ENCODE results near the gene EHMT1. TPM values are rescaled to one million over a fixed set of nuclear protein-coding genes. Genes with fewer than 3 reads are reported as not detected.
A peak's percentile ranks its signal among the peaks of the same experiment; 100 is the strongest.
"Not testable (repeated sequence)": the region's sequence is repeated elsewhere in the genome, so short reads cannot be mapped to it uniquely, and the experiment has no call there.

Gene EHMT1
- total RNA-seq, 1 donor from 2014 or later, result 40.8 TPM

GRCh38 chr9:137619240-137620047, 639 bp downstream of the EHMT1 start:
- no peak for TF ChIP-seq CTCF (conservative IDR thresholded peaks at IDR 0.05; ENCODE audit: low read depth, low read length)
- DNase-seq (ENCODE audit: low read depth), result no peak
- peak overlapping the region; percentile 68 for H3K4me3 ChIP-seq (ENCODE audit: low read depth, low read length)

- no peak for DNase-seq (ENCODE audit: low read depth)
- H3K4me3 ChIP-seq (ENCODE audit: low read depth, low read length), result peak overlapping the region; percentile 68
- no peak for TF ChIP-seq CTCF (conservative IDR thresholded peaks at IDR 0.05; ENCODE audit: low read depth, low read length)
Observed at GRCh38 chr9:137620048-137620405, 1.2 kb downstream of the EHMT1 start.

GRCh38 chr9:137620581-137620980, 1.8 kb downstream of the EHMT1 start:
- DNase-seq (ENCODE audit: low read depth), result no peak
- H3K4me3 ChIP-seq (ENCODE audit: low read depth, low read length), result peak overlapping the region; percentile 68
- TF ChIP-seq CTCF (conservative IDR thresholded peaks at IDR 0.05; ENCODE audit: low read depth, low read length), result no peak

GRCh38 chr9:137621131-137621757, 2.4 kb downstream of the EHMT1 start:
- H3K4me3 ChIP-seq (ENCODE audit: low read depth, low read length), result no peak overlapping the region
- TF ChIP-seq CTCF (conservative IDR thresholded peaks at IDR 0.05; ENCODE audit: low read depth, low read length), result peak; percentile 46
- no peak for DNase-seq (ENCODE audit: low read depth)

- not testable (repeated sequence) for DNase-seq (ENCODE audit: low read depth); H3K4me3 ChIP-seq (ENCODE audit: low read depth, low read length)
Observed at GRCh38 chr9:137622211-137622610, 3.4 kb downstream of the EHMT1 start.

- DNase-seq (ENCODE audit: low read depth), result no peak
- no peak overlapping the region for H3K4me3 ChIP-seq (ENCODE audit: low read depth, low read length)
- no peak for TF ChIP-seq CTCF (conservative IDR thresholded peaks at IDR 0.05; ENCODE audit: low read depth, low read length)
Observed at GRCh38 chr9:137626464-137626863, 7.7 kb downstream of the EHMT1 start.

GRCh38 chr9:137627406-137627805, 8.6 kb downstream of the EHMT1 start:
- DNase-seq (ENCODE audit: low read depth), result not testable (repeated sequence)

GRCh38 chr9:137630126-137630525, 11.3 kb downstream of the EHMT1 start:
- TF ChIP-seq CTCF (conservative IDR thresholded peaks at IDR 0.05; ENCODE audit: low read depth, low read length), result no peak
- DNase-seq (ENCODE audit: low read depth), result no peak
- no peak overlapping the region for H3K4me3 ChIP-seq (ENCODE audit: low read depth, low read length)

More at GRCh38 chr9:137627406-137627805, 8.6 kb downstream of the EHMT1 start:
- not testable (repeated sequence) for H3K4me3 ChIP-seq (ENCODE audit: low read depth, low read length)

Measured in epithelial cell of proximal tubule (primary cell).